ENCODE results near the gene TCF19.

The TCF19 gene

GRCh38 chr6:31131595-31131994 lies 26.8 kb upstream of the TCF19 start:
- no peak for TF ChIP-seq RARB (CRISPR knock-in tag; IDR thresholded peaks at IDR 0.05)
- TF ChIP-seq CSDC2 (CRISPR knock-in tag; IDR thresholded peaks at IDR 0.05), result no peak
- TF ChIP-seq CSRNP3 (CRISPR knock-in tag; IDR thresholded peaks at IDR 0.05), result no peak
- no peak for TF ChIP-seq ESRRG (CRISPR knock-in tag; IDR thresholded peaks at IDR 0.05)
- TF ChIP-seq ZFP3 (CRISPR knock-in tag; IDR thresholded peaks at IDR 0.05), result no peak
- ATAC-seq, result no peak

GRCh38 chr6:31132806-31133205 lies 25.6 kb upstream of the TCF19 start:
- TF ChIP-seq ISL1 (CRISPR knock-in tag; IDR thresholded peaks at IDR 0.05) (no peak), ZNF70 (CRISPR knock-in tag; IDR thresholded peaks at IDR 0.05) (no peak), CREB5 (CRISPR knock-in tag; IDR thresholded peaks at IDR 0.05; ENCODE audit: low read depth) (no peak)
- ATAC-seq, result no peak

GRCh38 chr6:31135710-31136109 lies 22.7 kb upstream of the TCF19 start:
- TF ChIP-seq RARB (CRISPR knock-in tag; IDR thresholded peaks at IDR 0.05) (no peak), ESRRG (CRISPR knock-in tag; IDR thresholded peaks at IDR 0.05) (no peak), ZC3H10 (CRISPR knock-in tag; IDR thresholded peaks at IDR 0.05) (no peak), TSHZ2 (CRISPR knock-in tag; IDR thresholded peaks at IDR 0.05) (no peak), SNAI2 (CRISPR knock-in tag; IDR thresholded peaks at IDR 0.05) (no peak), CSRNP3 (CRISPR knock-in tag; IDR thresholded peaks at IDR 0.05) (no peak)

GRCh38 chr6:31138982-31139381 lies 19.4 kb upstream of the TCF19 start, which contains the start of gene PSORS1C2:
TSS of gene PSORS1C2 (minus strand) at chr6:31139066. CDS start at chr6:31139026, 40 bp downstream.
- TF ChIP-seq ESRRG (CRISPR knock-in tag; IDR thresholded peaks at IDR 0.05) (no peak), TSHZ2 (CRISPR knock-in tag; IDR thresholded peaks at IDR 0.05) (no peak), CSDC2 (CRISPR knock-in tag; IDR thresholded peaks at IDR 0.05) (no peak)
- ATAC-seq, result no peak

More at GRCh38 chr6:31135710-31136109, 22.7 kb upstream of the TCF19 start:
- no peak for ATAC-seq

GRCh38 chr6:31139599-31139998 lies 18.8 kb upstream of the TCF19 start:
- TF ChIP-seq ESRRG (CRISPR knock-in tag; IDR thresholded peaks at IDR 0.05) (no peak), OSR1 (CRISPR knock-in tag; IDR thresholded peaks at IDR 0.05) (no peak), ZNF70 (CRISPR knock-in tag; IDR thresholded peaks at IDR 0.05) (no peak), ISL1 (CRISPR knock-in tag; IDR thresholded peaks at IDR 0.05) (no peak)
- ATAC-seq, result peak; percentile 6; the same call in 1 of the 3 replicates

- ATAC-seq, result no peak
- no peak for TF ChIP-seq SNAI2 (CRISPR knock-in tag; IDR thresholded peaks at IDR 0.05)
- TF ChIP-seq TSHZ2 (CRISPR knock-in tag; IDR thresholded peaks at IDR 0.05), result no peak
- no peak for TF ChIP-seq TOX (CRISPR knock-in tag; IDR thresholded peaks at IDR 0.05; ENCODE audit: borderline replicate concordance)
Observed at GRCh38 chr6:31140643-31141042, 17.7 kb upstream of the TCF19 start.

All from SK-N-SH treated with all-trans-retinoic acid at 6 μM for 48 hours (cell line).